HG03066 (cell line): ENCODE measurements around the gene TNS3.

Experiments used
- ATAC-seq: cut with Tn5 transposase; IDR thresholded peaks from one replicate; pipeline ENCODE4 v1.9.1; 2021; ENCODE audit warnings: low read depth; ENCODE audit not compliant: unreplicated experiment

The TNS3 gene

DNA sequence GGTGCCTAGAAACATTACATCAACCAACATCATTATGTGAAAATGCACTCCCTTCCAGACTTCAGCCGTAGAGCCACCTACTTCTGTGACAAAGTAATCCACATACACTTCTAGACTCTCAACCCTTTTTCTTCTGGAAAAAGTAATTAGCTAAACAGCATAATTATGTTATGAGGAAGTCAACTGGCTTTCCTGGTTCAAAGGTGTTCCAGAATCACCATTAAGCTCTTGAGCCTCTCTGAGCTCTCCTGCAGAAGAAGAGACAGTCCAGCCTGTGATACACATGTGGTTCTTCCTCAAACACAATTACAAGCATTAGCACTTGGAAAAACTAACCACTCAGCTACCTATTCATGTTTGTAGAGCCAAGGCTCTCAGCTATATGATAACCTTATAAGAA lies 52.5 kb downstream of the TNS3 start:
- ATAC-seq, result no peak

DNA sequence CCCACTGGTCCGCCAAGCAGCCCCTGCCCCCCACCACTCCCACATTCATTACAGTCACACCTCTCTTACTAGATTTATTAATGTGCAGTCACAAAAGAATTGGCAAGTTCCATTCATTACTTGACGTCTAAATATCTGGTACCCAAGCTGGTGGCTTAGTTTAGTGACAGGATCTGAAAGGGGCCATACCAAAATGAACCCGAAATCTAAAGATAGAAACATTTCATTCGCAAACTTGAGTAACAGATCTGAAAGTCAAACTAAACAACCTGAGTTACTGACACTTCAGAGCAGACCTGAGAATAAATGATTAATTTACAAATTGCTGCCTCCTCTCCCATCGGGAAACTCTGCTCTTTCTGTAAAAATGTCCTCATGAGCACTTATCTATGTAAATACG lies 53.4 kb downstream of the TNS3 start:
- ATAC-seq, result no peak

DNA sequence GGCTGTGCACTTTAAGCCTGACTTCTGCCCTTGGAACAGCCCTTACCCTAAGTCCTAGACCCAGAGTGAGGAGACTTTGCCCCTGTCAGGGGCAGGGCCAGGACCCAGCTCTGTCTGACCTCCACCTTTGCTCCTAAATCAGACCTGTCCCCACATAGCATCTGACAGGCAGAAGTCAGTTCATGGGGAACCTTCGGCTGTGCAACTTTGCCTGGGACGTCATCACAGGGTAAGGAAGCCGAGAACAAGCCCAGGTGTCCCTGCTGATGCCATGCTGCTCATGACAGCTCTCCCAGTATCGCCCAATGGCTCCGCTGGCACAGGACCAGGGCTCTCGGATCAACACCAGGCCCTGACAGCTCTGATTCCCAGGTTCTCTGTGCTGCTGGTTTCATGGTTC lies 55.4 kb downstream of the TNS3 start:
- no peak for ATAC-seq

DNA sequence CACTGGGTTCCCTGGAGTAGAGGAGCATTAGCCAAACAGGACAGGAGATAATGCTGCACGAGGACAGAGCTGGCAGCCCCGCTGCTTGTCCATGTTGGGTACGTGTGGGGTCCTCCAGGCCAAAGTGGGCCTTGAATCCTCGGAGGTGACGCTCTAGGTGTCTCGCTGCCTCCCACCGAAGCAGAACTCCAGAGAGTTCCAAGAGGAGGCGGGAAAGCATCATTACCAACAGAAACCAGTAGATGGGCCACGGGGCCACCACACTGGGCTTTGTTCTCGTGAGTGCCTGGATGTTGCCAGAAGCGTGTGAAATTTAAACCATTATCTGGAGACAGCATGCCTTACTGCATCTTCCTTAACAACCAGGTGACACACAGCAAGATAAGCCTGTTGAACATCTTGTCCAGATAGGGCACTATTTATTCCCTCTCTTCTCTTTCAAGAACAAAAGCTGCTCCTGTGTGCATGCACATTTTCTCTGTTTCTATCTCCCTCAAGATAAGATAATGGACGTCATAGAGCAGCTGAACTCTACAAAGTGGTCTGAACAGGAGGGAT lies 56.8 kb downstream of the TNS3 start:
- ATAC-seq, result no peak

DNA sequence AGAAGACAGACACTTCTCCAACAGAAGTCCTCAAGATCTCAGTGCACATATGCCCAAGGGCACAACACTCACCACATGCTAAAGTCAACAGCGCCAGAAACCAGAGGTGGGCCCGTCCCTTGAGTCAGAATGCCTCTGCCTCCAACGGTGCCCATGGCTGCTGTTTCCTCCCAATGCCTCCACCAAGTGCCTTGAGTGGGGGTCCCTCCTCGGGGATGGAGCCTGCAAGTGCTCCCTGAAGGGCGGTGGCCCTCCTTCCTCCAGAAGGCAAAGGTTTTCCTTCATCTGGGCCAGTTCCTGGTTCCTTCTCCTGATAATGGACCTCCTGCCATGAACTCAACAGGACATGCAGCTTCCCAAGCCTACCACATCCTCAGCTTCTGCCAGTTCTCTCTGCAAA lies 58.5 kb downstream of the TNS3 start:
- no peak for ATAC-seq

DNA sequence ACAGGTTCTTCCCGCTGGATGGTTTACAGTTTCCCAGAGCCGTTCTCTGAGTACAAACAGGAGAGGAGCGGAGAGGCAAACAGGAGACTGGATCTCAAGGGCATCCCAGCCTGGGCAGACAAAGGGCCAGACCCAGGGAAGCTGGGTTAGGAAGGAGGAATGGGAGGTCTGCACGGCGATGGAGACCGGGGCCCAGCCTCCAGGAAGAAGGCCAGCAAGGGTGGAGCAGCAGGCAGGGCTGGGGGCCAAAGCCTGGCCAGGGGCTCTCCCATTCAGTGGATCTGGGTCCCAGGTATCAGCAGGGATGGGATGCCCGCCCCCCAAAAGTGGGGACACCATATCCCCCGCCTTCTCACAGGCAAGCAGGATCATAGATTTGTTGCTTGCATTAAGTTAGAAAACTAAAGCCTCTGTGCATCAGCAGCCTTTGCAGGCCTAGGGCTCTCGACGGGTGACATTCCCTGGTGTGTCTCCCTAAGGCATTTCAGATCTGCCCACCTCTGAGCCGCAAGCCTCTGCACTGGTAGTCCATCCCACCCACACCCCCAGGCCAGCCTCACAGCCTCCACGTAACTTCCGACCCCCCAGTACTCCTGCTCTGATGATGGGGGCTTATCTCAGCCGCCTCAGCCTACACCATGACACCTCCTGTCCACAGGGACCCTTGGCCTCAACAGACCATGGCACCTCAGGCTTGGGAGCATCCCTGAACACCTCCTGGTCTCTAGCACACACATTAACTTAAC lies 59.9 kb downstream of the TNS3 start:
- no peak for ATAC-seq

DNA sequence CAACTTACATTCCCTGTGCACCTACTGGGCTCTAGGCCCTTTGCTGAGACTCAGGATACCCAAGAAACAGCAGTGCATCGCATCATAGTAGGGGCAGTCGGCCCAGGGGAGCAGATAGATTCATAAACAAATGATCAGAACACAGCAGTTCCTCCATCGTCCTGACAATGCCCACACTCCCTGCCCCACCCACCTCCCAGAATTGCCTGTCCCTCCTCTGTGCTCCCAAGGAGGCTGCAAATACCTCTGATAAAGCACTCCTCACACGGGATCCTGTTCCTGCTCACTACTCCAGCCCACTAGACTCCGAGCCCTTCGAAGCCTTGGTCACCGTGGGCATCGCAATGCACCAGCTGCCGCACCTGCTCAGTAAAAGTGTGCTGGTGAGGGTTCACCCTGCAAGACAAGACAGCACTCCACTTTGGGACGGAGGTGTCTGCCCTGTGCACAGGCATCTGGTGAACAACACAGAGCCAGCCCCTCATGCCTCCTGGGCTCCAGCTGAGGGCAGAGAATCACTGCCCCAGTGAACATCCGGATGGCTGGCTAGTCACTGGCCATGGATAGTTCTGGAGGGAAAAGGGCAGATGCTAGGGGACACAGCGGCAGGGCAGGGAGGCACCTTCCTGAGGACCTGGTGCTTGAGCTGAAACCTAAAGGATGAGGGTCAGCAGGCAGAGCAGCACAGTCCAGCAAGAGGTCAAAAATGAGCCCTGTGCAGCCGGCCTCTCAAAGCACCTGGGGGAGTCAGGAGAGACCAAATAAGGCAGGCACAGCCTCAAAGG lies 60.7 kb downstream of the TNS3 start:
- no peak for ATAC-seq

DNA sequence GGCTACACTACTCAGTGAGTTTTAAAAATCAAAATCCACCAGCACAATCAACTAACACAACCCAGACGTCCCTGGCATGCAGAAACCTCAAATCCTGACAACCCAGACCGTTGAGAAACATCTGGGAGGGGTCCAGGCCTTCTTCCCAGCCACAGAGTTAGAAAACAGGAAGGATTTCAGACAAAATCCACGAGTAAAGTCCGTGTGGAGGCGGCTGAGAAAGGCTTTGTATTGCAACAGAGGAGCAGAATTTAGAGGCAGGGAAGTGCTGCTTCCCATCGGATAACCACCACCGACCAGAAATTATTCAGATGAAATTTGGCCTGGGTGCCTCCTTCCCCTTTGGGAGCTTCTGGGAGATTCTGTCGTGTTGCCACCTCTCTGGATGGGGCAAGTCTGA lies 61.5 kb downstream of the TNS3 start:
- ATAC-seq, result no peak

DNA sequence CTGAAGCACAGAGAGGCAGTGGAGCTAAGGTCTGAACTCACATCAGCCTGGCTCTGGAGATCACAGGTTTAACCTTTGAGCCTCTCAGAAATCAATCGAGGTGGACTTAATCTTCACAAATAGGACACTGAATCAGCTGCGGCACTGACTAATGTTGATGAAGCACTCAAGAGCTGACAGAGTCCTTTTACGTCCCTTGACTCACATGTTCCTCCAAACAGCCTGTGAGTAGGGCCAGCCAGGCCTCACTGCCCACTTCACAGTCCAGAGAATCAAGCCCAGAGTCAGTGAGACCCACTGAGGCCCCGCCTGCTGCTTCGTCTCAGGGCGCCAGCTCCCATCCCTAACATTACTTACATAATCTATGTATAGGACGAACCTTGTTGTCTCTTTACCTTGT lies 63.1 kb downstream of the TNS3 start:
- ATAC-seq, result no peak

DNA sequence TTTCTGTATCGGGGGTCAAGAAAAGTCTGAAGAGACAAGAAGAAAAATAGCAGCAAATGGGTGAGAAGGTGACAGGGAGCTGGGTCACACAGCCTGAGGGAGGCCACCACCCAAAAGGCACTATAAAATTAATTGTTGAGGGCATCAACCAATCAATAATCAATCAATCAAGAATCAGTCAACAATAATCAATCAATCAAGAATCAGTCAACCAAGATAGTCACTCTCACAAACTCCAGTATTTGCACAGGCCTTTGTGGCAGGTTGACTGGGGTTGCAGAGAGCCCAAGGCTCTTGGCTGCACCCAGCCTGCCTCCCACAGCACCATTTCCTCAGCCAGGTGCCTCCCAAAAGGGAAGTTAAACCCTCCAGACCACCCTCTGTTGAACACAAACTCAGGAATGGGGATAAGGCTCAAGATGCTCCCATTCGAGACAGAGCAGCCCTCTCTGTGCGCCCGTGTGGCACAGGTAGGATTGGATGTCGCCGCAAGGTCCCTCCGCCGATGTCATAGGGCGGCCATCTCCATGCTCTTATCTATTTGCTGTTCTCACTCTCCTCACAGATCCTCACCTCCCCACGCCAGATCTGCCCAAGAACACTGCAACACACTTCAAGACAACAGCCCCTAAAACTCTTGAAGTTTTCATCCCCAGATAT lies 64.0 kb downstream of the TNS3 start:
- ATAC-seq, result no peak

DNA sequence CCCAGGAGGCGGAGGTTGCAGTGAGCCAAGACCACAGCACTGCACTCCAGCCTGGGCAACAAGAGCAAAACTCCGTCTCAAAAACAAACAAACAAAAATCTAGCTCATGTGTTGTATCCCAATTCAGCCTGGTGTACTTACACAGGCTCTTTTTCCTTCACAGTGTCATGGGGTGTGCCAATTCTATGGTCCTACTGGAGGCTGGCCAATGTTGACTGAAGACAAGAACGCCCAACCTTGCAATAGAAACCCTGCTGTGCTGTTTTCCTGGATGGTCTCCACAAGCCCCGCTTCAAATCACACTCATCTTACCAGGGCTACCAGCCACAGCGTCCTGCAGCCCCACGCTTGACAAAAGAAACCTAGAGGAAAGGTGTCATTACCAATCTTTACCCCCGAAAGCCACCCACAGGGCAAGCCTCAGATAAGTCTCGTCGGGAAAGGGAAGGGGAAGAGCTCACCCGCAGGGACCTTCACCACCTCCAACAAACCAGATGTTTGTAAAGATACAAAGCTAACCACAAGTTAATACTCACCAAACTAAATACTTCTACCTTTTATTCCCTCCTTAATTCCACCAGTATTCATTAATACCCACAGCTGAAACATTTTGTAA lies 64.8 kb downstream of the TNS3 start:
- ATAC-seq, result no peak

DNA sequence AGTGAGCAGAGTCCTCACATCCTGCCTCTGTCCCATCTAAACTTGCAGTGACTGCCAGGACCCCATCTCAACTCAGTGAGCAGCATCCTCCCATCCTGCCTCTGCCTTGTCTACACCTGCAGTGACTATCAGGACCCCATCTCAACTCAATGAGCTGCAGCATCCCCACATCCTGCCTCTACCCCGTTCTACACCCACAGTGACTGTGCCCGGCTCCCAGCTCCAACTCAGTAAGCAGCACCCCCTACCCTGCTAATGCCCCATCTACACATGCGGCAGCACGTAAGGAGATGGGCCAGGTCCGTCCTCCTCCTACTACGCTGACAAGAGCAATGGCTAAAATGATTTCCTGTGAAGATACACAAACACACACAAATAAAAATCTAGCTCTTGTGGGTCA lies 65.5 kb downstream of the TNS3 start:
- no peak for ATAC-seq

DNA sequence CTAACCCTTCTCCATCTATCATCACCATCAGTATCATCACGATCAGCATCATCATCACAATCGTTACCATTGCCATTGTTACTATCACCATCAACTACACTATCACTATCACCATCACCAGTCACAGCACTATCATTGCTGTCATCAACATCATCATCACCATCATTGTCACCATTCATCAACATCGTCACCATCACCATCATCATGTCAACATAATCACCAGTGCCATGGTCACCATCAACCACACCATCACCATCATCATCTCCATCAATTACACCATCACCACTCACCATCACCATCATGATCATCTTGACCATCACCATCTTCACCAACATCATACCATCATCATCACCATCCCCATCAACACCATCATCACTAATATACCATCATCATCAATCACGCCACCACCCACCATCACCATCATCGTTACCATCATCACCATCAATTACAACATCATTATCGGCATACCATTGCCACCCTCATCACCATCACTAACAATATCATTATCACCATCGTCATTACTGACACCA lies 66.5 kb downstream of the TNS3 start:
- ATAC-seq, result no peak

DNA sequence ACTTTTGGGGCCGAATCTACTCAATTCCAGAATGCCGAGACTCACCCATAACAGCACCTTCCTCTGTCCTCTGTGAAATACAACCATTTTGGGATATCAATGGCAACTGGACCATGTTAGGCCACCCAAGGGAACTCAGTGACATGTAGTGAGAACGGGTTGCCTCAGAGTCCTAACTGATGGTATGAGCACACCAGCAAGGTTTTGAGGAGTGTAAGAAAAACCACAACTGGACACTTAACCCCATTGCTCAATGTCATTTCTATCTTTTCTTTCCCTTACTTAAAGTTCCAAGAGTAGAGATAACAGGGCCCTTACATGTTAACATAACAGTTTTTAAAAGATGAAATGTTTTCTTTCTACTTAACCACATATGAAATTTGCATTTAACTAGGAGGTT lies 67.1 kb downstream of the TNS3 start:
- ATAC-seq, result no peak

DNA sequence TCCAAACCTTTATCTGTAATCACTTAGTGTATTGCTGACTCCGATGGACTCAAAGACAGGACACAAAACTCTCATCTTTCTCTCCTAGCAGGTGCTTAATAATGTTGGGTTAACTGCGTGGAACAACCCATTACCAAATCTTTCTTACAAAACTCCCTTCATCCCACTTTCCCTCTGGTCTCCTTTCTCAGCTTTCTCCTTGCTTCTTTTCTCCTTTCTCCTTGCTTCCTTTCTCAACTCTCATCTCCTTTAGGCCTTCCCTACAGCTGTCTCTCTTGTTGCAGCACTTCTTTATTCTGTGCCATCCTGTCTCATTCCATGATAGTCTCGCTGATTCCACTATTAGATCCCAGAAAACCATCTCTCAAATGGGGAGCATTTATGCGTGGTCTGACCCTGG lies 67.5 kb downstream of the TNS3 start:
- no peak for ATAC-seq

DNA sequence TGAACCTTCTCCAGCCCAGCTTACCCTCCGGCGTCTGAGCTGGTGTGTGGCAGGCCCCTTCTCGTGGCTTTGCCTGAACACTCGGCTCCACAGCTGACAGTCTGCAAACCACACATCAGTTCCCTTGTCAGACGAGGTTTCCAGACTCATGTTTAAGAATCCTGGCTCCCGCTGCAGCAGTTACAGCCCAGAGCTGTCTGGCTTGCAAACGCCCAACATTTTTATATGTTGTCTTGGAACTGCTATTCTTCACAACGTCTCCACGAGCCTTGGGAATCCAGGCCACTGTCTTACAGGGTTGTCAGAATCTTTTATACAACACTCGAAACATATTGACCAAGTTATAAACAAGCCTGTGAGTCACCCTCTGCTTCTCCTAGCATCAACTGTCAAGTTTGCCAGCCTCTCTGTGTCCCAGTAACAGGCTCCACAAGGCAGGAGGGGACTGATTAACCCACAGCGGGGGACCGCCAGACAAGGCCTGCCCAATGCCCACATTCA lies 68.1 kb downstream of the TNS3 start:
- ATAC-seq, result no peak

DNA sequence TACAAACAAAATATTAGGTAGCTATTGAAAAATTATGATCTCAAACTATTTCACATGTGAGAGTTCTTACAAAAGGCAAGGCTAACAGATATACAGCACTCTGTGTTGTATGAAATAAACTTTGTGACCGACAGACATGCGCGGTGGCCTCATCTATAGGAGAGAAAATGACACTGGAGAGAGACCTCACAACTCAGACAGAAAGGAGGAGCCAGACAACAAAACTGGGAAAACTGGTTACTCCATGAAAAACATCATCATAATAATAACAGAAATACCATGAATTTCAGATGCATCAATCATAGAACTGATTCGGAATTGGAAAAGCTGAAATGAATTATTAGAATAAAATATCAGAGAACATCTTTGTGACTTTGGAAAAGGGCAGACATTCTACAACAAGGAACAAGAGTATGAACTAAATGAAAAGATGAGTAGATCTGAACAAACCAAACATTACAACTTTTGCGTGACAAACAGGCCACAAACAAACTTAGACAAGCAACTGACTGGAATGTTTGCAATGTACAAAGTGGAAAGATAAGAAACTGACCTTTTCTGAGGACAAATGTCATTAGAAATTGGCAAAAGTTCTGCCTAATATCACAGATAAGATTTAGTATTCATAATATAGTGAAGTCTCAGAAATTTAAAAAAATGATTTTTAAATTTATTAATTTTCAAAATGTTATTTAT lies 69.3 kb downstream of the TNS3 start:
- no peak for ATAC-seq

DNA sequence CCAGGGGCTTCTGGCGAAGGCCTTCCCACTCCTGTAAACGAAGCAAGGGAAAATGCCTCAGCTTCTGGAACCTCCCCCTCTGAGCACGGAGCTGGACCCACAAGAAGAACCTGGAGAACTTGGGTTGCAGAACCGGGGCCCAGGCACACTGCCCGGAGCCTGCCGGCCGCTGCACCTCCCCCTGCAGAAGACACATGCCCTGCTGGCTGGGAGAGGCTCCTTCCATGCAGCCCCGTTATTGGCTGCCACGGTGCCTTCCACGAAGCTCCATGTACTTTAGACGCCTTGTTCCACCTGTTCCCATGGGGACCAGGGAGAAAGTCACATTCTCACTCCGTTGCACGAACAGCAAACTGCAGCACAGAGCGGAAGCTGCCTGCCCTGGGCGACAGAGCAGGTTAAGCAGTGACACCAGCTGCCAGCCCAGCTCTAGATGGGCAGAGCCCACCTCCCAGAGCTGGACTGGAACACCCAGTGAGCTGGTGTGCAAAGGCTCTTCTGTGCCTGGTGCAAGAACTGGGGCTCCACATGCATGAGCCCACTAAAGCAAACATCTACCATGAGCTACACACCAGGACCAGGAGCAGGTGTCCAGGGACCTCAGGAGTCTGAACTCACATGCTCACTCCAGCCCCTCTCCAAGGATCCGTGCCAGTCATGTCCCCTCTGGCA lies 70.1 kb downstream of the TNS3 start:
- no peak for ATAC-seq

DNA sequence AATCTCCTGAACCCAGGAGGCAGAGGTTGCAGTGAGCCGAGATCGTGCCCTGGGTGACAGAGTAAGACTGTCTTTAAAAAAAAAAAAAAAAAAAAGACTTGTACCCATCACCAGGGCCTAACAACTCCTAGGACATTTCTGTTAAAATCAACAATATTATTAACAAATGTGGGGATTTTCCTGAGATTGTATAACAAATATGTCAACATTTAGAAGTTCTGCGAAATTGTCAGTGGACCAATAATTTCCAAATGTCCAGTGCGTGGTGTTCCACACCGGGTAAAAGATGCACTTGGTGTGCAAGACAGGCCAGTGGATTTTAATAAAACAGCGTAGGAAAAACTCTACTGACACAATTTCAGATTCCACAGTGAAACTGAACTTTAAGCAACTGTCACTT lies 71.1 kb downstream of the TNS3 start:
- ATAC-seq, result no peak
